Measurements from ENCODE around the gene SPAM1.
"Not testable (repeated sequence)": the region's sequence is repeated elsewhere in the genome, so short reads cannot be mapped to it uniquely, and the experiment has no call there.

The SPAM1 gene

DNA sequence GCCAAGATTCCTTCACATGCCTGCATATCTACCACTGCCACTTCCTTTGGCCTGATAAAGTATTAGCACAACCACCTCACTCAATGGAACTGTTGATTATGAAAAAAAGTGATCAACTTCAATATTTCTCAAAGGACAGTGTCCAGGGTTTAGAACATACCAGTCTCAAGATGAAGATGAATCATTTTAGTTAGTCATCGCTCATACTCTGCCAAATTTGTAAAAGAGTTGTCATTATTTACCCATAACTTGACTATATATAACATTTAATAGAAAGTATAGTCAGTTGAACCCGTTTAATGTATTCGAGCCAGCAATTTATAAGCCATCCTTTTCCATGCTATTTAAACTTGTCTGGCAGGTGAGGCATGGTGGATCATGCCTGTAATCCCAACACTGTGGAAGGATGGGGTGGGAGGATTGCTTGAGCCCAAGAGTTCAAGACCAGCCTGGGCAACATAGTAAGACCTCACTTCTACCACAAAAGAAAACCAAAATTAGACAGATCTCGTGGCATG lies 33.2 kb downstream of the SPAM1 start:
- no peak for DNase-seq

GRCh38 chr7:123961771-123962170 lies 36.7 kb downstream of the SPAM1 start:
- DNase-seq, result no peak

DNA sequence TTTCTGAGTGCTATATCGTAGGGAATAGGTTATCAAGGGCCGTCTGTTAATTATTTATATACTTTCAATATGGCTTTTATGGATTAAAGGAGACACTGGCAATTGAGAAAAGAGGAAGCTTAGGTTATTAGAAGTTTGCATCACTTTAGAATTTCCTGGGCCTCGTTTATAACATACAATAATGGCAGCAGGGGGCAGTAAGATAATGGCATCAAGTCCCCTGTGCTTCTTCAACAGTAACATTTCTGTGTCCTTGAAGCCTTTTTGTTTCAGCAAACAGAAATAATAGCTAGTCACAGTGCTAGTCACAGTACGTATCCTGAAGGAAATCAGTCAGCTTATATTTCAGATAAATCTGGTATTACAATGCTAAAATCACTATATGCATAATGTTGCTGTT lies 41.9 kb downstream of the SPAM1 start:
- DNase-seq, result no peak

- no peak for DNase-seq
Measured at GRCh38 chr7:123972045-123972444, 47.0 kb downstream of the SPAM1 start.

GRCh38 chr7:123972831-123973230 lies 47.8 kb downstream of the SPAM1 start:
- DNase-seq, result no peak

GRCh38 chr7:123974326-123974908 lies 49.4 kb downstream of the SPAM1 start:
- DNase-seq, result no peak

GRCh38 chr7:123975084-123975483 lies 50.0 kb downstream of the SPAM1 start:
- DNase-seq, result no peak

DNA sequence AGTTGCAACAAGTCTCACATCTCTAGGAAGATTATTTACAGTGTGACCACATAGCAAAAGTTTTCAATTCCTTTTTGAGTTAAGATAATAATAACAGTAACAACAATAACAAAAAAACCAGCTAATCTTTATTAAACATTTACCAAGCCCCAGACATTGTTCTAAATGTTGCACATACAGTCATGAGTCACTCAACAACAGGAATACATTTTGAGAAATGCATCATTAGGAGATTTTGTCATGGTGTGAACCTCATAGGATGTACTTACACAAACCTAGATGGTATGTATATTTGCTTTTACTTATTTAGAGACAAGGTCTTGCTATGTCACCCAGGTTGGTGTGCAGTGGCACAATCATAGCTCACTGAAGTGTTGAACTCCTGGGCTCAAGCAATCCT lies 52.0 kb downstream of the SPAM1 start:
- no peak for DNase-seq

DNA sequence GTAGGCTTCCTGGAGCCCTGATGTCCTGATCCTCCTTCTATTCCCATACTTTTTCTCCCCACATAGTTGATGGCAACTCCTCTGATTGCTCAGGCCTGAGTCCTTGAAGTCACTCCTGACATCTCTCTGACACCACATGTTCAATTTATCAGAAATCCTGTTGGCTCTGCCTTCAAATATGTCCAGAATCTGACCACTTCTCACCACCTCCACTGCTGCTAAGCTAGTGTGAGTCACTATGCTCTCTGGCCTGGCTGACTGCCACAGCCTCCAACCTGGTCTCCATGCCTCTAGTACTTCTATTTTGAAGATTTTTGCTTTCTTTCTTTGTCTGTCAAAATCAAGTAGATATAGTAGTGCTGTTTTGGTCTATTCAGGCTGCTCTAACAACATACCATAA lies 54.8 kb downstream of the SPAM1 start:
- no peak for DNase-seq

GRCh38 chr7:123987445-123987844 lies 62.4 kb downstream of the SPAM1 start:
- no peak for DNase-seq

GRCh38 chr7:123992913-123993518 lies 68.0 kb downstream of the SPAM1 start:
- no peak for DNase-seq

- DNase-seq, result no peak
Measured at GRCh38 chr7:123993996-123994395, 69.0 kb downstream of the SPAM1 start.

DNA sequence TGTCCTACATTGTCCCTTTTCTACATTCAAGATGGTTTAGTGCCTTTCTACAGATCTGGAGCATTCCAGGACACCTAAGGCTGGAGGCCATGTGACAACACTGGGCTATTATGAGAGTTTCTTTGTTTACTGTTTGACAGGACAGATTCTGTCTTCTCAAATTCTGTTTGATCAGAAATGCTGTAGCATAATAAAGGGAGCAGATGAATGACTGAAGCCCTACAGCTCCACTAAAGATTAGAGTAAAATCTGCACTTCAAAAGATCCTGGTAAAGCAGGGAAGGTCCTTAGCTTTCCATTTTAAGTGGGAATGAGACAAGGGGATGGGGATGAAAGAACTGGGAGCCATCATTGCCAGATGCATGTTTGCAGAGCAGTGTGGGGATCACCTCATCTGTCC lies 69.4 kb downstream of the SPAM1 start:
- no peak for DNase-seq

GRCh38 chr7:123995617-123996326 lies 70.7 kb downstream of the SPAM1 start:
- no peak for DNase-seq

- no peak for DNase-seq
Measured at GRCh38 chr7:123996327-123996625, 71.2 kb downstream of the SPAM1 start.

GRCh38 chr7:123998921-123999320 lies 73.9 kb downstream of the SPAM1 start:
- no peak for DNase-seq

DNA sequence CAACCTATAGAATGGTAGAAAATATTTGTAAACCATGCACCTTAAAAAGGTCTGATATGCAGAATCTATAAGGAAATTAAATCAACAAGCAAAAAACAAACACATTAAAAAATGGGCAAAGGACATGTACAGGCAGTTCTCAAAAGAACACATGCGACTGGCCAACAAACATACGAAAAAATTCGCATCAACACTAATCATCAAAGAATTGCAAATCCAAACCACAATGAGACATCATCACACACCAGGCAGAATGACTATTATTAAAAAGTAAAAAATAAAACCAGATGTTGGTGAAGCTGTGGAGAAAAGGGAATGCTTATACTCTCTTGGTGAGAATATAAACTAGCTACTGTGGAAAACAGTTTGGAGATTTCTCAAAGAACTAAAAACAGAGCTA lies 74.7 kb downstream of the SPAM1 start:
- no peak for DNase-seq

GRCh38 chr7:124008296-124008695 lies 83.3 kb downstream of the SPAM1 start:
- DNase-seq, result not testable (repeated sequence)

DNA sequence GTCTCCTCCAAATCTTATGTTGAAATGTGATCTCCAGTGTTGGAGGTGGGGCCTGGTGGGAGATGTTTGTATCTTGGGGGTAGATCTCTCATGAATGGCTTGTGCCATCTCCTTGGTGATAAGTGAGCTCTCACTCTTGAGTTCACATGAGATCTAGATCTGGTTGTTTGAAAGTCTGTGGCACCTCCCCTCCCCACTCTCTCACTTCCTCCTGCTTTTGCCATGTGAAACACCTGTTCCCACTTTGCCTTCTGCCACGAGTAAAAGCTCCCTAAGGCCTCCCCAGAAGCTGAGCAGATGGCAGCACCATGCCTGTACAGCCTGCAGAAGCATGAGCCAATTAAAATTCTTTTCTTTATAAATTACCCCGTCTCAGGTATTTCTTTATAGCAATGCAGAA lies 84.3 kb downstream of the SPAM1 start:
- no peak for DNase-seq

Measured in NCI-H1436 (cell line).